Left ventricle myocardium superior (tissue), 1 donor: ENCODE data around the gene OSBP2. TPM values are rescaled to one million over a fixed set of nuclear protein-coding genes. Genes with fewer than 3 reads are reported as not detected.

Source experiments
- ATAC-seq: fragments of 200-7000 bp; cut with Tn5 transposase; one replicate; pipeline ENCODE4 v1.9.1; 2020; ENCODE audit warnings: mild to moderate bottlenecking, moderate library complexity
- DNase-seq: peaks from one replicate; pipeline ENCODE4 v3.0.0-alpha.2; 2020
- intact Hi-C: fragments of 100-400 bp; cut with micrococcal nuclease; formaldehyde crosslinking; loops from one replicate; pipeline ENCODE4 v1.11.0; 2022
- total RNA-seq: library from RNA; stranded (reverse); fragmentation: NEBNext Ultra II Directional; extraction: Animal tissue kit (Norgen Biotek cat#: 25700); gene quantifications from one replicate; pipeline ENCODE4 v1.2.1, GENCODE V29; 2021
- donor health status: DM: no; HTN: yes; CAD: no; lungs with severe emphysema.

The OSBP2 gene
- total RNA-seq, 1 donor from 2014 or later = 16.0 TPM

- intact Hi-C loops = no loop called here
- DNase-seq (peak; percentile 17), ATAC-seq (no peak)
Observed at GRCh38 chr22:30883586-30884145, 189.0 kb downstream of the OSBP2 start.

GRCh38 chr22:30884211-30885000, 189.7 kb downstream of the OSBP2 start:
- intact Hi-C loops = no loop called here
- ATAC-seq = no peak
- DNase-seq = peak; percentile 21

- DNase-seq = no peak
- intact Hi-C loops = no loop called here
- no peak for ATAC-seq
Observed at GRCh38 chr22:30885001-30885366, 190.3 kb downstream of the OSBP2 start.

- intact Hi-C loops = no loop called here
- ATAC-seq (no peak), DNase-seq (no peak)
Observed at GRCh38 chr22:30885591-30885990, 190.9 kb downstream of the OSBP2 start.

GRCh38 chr22:30887453-30887852, 192.8 kb downstream of the OSBP2 start:
- peak; percentile 7 for DNase-seq
- ATAC-seq = no peak
- intact Hi-C loops = no loop called here

- DNase-seq = peak; percentile 12
- no peak for ATAC-seq
- intact Hi-C loops = no loop called here
Observed at GRCh38 chr22:30887861-30888260, 193.2 kb downstream of the OSBP2 start.

- ATAC-seq (no peak), DNase-seq (peak; percentile 21)
- intact Hi-C loops = no loop called here
Observed at GRCh38 chr22:30889268-30889995, 194.8 kb downstream of the OSBP2 start.

- intact Hi-C loops = no loop called here
- ATAC-seq (no peak), DNase-seq (no peak)
Observed at GRCh38 chr22:30889996-30890480, 195.4 kb downstream of the OSBP2 start.

- intact Hi-C loops = no loop called here
- peak; percentile 61 for ATAC-seq
- DNase-seq = peak; percentile 44
Observed at GRCh38 chr22:30890686-30891442, 196.2 kb downstream of the OSBP2 start.

- DNase-seq = peak; percentile 15
- intact Hi-C loops = no loop called here
- ATAC-seq = no peak
Observed at GRCh38 chr22:30891443-30891755, 196.7 kb downstream of the OSBP2 start.

GRCh38 chr22:30891781-30892180, 197.1 kb downstream of the OSBP2 start:
- DNase-seq (no peak), ATAC-seq (no peak)
- intact Hi-C loops = no loop called here

GRCh38 chr22:30892286-30892685, 197.6 kb downstream of the OSBP2 start:
- ATAC-seq (no peak), DNase-seq (no peak)
- intact Hi-C loops = no loop called here

- ATAC-seq (no peak), DNase-seq (no peak)
- intact Hi-C loops = no loop called here
Observed at GRCh38 chr22:30892731-30893221, 198.1 kb downstream of the OSBP2 start.

GRCh38 chr22:30893434-30894370, 199.0 kb downstream of the OSBP2 start:
- ATAC-seq (no peak), DNase-seq (no peak)
- intact Hi-C loops = no loop called here

GRCh38 chr22:30894371-30894740, 199.7 kb downstream of the OSBP2 start:
- intact Hi-C loops = no loop called here
- no peak for DNase-seq
- ATAC-seq = no peak

- intact Hi-C loops = no loop called here
- no peak for ATAC-seq
- DNase-seq = no peak
Observed at GRCh38 chr22:30902496-30903357, 208.1 kb downstream of the OSBP2 start.

GRCh38 chr22:30903876-30904460, 209.3 kb downstream of the OSBP2 start:
- no peak for ATAC-seq
- intact Hi-C loops = no loop called here
- no peak for DNase-seq
